ENCODE measurements around the gene PPP2R2C.

DNA sequence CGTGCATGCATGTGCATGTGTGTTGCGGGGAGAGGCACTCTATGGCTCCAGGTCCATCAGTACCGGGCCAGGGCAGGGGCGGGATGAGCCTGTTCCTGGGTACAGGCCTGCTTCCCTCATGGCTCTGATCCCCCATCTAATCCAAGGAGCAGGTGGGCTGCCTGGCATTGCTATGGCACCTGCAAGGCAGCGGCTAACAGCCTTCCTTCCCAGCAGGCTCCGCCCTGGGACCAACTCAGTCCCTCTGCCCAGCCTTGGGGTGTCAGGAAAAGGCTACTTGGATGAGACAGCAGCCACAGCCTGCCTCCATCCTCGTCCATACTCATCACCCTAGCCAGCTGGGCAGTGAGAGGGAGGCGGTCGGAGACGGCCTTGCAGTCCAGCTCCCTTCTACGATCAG, 46.5 kb downstream of the PPP2R2C start:
- TF ChIP-seq CTCF (IDR thresholded peaks at IDR 0.05; ENCODE audit: insufficient read depth, low read length): no peak
- no peak for TF ChIP-seq POLR2AphosphoS5 (IDR thresholded peaks at IDR 0.05; ENCODE audit: low read depth)
- TF ChIP-seq REST (IDR thresholded peaks at IDR 0.05; ENCODE audit: insufficient replicate concordance, low read depth): no peak

Measured in HL-60 (cell line).